Measurements from ENCODE around the gene RNF225. TPM values are rescaled to one million over a fixed set of nuclear protein-coding genes. Genes with fewer than 3 reads are reported as not detected.

Gene RNF225
- polyA plus RNA-seq, 1 of the 3 experiments (the other 2 are of a cell fraction), result 0.13 TPM

- TF ChIP-seq MEF2A (IDR thresholded peaks at IDR 0.05; ENCODE audit: borderline replicate concordance, low read depth), result no peak
- TF ChIP-seq NRF1 (IDR thresholded peaks at IDR 0.05; ENCODE audit: low read depth, low read length), result no peak
These were observed 45.9 kb upstream of the RNF225 start (continued) for GRCh38 chr19:58349590-58349989.

- CTCF ChIA-PET, result no interaction called here
These were observed 45.2 kb upstream of the RNF225 start for GRCh38 chr19:58350001-58350861.

GRCh38 chr19:58350871-58351557, 44.4 kb upstream of the RNF225 start:
- Histone ChIP-seq H3K27me3 (ENCODE audit: insufficient read depth) (no peaks in the 10 kb centered on the region), H3K9me2 (no peaks in the 10 kb centered on the region), H3K27ac (ENCODE audit: low read depth in 2 of 2, low read length in 1 of 2) (no peak overlapping the region), H3K4me3 (ENCODE audit: low read depth in 2 of 2, low read length in 1 of 2) (no peak overlapping the region), H3K4me1 (ENCODE audit: control insufficient read depth in 1 of 2, insufficient read depth in 2 of 2, low read depth in 1 of 2, low read length in 1 of 2) (peaks cover 0 to 3% of the 10 kb centered on the region in 2 experiments; a peak in 2 of 4 replicates), H2AFZ (ENCODE audit: low read depth) (no peak overlapping the region), H3K9me3 (no peaks in the 10 kb centered on the region), H3K79me2 (ENCODE audit: insufficient read depth) (peaks cover 43% of the 10 kb centered on the region), H3K9ac (no peak overlapping the region), H3K36me3 (replicated peaks in 1 of 2; ENCODE audit: control insufficient read depth in 1 of 2, insufficient read depth in 2 of 2, low read length in 1 of 2) (peaks cover 2 to 4% of the 10 kb centered on the region in 2 experiments), H3F3A (replicated peaks; ENCODE audit: insufficient read depth) (no peaks in the 10 kb centered on the region), H3K4me2 (no peak overlapping the region), H4K20me1 (ENCODE audit: insufficient read depth) (no peaks in the 10 kb centered on the region)
- ChIA-PET CTCF (interaction anchor here (1.3 kb wide), 1 partner anchor 23 kb away, joined by 4 read pairs; no protein-coding TSS in a partner anchor), POLR2A (no interaction called here)
- WGBS (ENCODE audit: low lambda C conversion rate), result 95% methylated on average over 29 of the region's 34 CpGs
- no peak for DNase-seq
- no peak for TF ChIP-seq FOXJ3 (CRISPR knock-in tag; IDR thresholded peaks at IDR 0.05)
- TF ChIP-seq YY1 (IDR thresholded peaks at IDR 0.05; ENCODE audit: low read depth), result no peak
- TF ChIP-seq RFX5 (IDR thresholded peaks at IDR 0.05; ENCODE audit: low read length), result no peak
- no peak for TF ChIP-seq IRF3 (IDR thresholded peaks at IDR 0.05; ENCODE audit: low read depth, low read length)
- TF ChIP-seq POLR2AphosphoS5 (IDR thresholded peaks at IDR 0.05; ENCODE audit: low read depth, low read length), result no peak
- no peak for TF ChIP-seq FOSL2 (IDR thresholded peaks at IDR 0.05; ENCODE audit: borderline replicate concordance, low read depth)
- TF ChIP-seq FOXM1 (IDR thresholded peaks at IDR 0.05; ENCODE audit: low read depth), result no peak
- TF ChIP-seq TEAD4 (IDR thresholded peaks at IDR 0.05; ENCODE audit: borderline replicate concordance, insufficient read depth), result no peak
- TF ChIP-seq PBX3 (IDR thresholded peaks at IDR 0.05), result no peak
- no peak for TF ChIP-seq GATA2 (CRISPR knock-in tag; IDR thresholded peaks at IDR 0.05)
- TF ChIP-seq CTCF (IDR thresholded peaks at IDR 0.05), result no peak
- no peak for TF ChIP-seq MXI1 (IDR thresholded peaks at IDR 0.05; ENCODE audit: low read depth, low read length)
- TF ChIP-seq MEF2A (IDR thresholded peaks at IDR 0.05; ENCODE audit: borderline replicate concordance, low read depth), result no peak
- TF ChIP-seq EZH2phosphoT487 (IDR thresholded peaks at IDR 0.05; ENCODE audit: borderline replicate concordance, low read depth), result no peak
- TF ChIP-seq TAF1 (IDR thresholded peaks at IDR 0.05; ENCODE audit: borderline replicate concordance, low read depth, low read length), result no peak
- no peak for TF ChIP-seq CHD2 (IDR thresholded peaks at IDR 0.05; ENCODE audit: low read length, partially characterized antibody)
- no peak for TF ChIP-seq USF1 (IDR thresholded peaks at IDR 0.05; ENCODE audit: borderline replicate concordance, low read depth)
- no peak for TF ChIP-seq ELF1 (IDR thresholded peaks at IDR 0.05)

More at GRCh38 chr19:58350001-58350861, 45.2 kb upstream of the RNF225 start:
- Histone ChIP-seq H3K9ac (no peak overlapping the region), H4K20me1 (ENCODE audit: insufficient read depth) (no peaks in the 10 kb centered on the region), H3K36me3 (replicated peaks in 1 of 2; ENCODE audit: control insufficient read depth in 1 of 2, insufficient read depth in 2 of 2, low read length in 1 of 2) (peaks cover 2 to 8% of the 10 kb centered on the region in 2 experiments), H3K9me2 (no peaks in the 10 kb centered on the region), H3F3A (replicated peaks; ENCODE audit: insufficient read depth) (peaks cover 5% of the 10 kb centered on the region), H3K4me3 (ENCODE audit: low read depth in 2 of 2, low read length in 1 of 2) (no peak overlapping the region), H3K79me2 (ENCODE audit: insufficient read depth) (peaks cover 50% of the 10 kb centered on the region), H3K27me3 (ENCODE audit: insufficient read depth) (no peaks in the 10 kb centered on the region), H3K27ac (ENCODE audit: low read depth in 2 of 2, low read length in 1 of 2) (no peak overlapping the region), H3K4me1 (ENCODE audit: control insufficient read depth in 1 of 2, insufficient read depth in 2 of 2, low read depth in 1 of 2, low read length in 1 of 2) (peaks cover 0 to 6% of the 10 kb centered on the region in 2 experiments; a peak in 2 of 4 replicates), H3K9me3 (no peaks in the 10 kb centered on the region), H3K4me2 (no peak overlapping the region), H2AFZ (ENCODE audit: low read depth) (no peak overlapping the region)
- no peak for TF ChIP-seq TAF1 (IDR thresholded peaks at IDR 0.05; ENCODE audit: borderline replicate concordance, low read depth, low read length)
- no peak for TF ChIP-seq RCOR1 (IDR thresholded peaks at IDR 0.05; ENCODE audit: low read length)
- POLR2A ChIA-PET, result no interaction called here
- WGBS (ENCODE audit: low lambda C conversion rate), result 97% methylated on average over 69 of the region's 84 CpGs
- no peak for DNase-seq

Measured in SK-N-SH (cell line).